HG03354 (cell line): ENCODE data around the gene ZNF506.
"Not testable (repeated sequence)": the region's sequence is repeated elsewhere in the genome, so short reads cannot be mapped to it uniquely, and the experiment has no call there.

Experiments
- ATAC-seq: cut with Tn5 transposase; IDR thresholded peaks from one replicate; pipeline ENCODE4 v1.9.1; 2021; ENCODE audit warnings: mild to moderate bottlenecking; ENCODE audit not compliant: unreplicated experiment, poor library complexity, severe bottlenecking

The ZNF506 gene

GRCh38 chr19:19747357-19748220 is 74.0 kb downstream of the ZNF506 start:
- no peak for ATAC-seq

GRCh38 chr19:19746286-19747213 is 75.0 kb downstream of the ZNF506 start:
- ATAC-seq, result no peak

GRCh38 chr19:19745496-19746285 is 75.9 kb downstream of the ZNF506 start:
- no peak for ATAC-seq

- no peak for ATAC-seq
These were observed 76.9 kb downstream of the ZNF506 start for GRCh38 chr19:19744641-19745040.

GRCh38 chr19:19743921-19744320 is 77.6 kb downstream of the ZNF506 start:
- not testable (repeated sequence) for ATAC-seq

- ATAC-seq, result no peak
These were observed 78.4 kb downstream of the ZNF506 start for GRCh38 chr19:19743176-19743575.

GRCh38 chr19:19742773-19743172 is 78.8 kb downstream of the ZNF506 start:
- ATAC-seq, result no peak
